Hepatocyte (in vitro differentiated cells): ENCODE measurements around the gene CEP19.

Experiments used
- CTCF ChIP-seq: fragments of 200-600 bp; sonication (generic); IDR thresholded peaks from 2 replicates; pipeline ENCODE4 v1.5.1; 2016; ENCODE audit warnings: antibody characterized with exemption, mild to moderate bottlenecking; ENCODE audit not compliant: poor library complexity
- EZH2 ChIP-seq: fragments of 200-600 bp; sonication (generic); IDR thresholded peaks from 2 replicates; pipeline ENCODE4 v1.6.1; 2016; ENCODE audit warnings: antibody characterized with exemption, mild to moderate bottlenecking, borderline replicate concordance

- TF ChIP-seq CTCF (no peak), EZH2 (no peak)
Observed at GRCh38 chr3:196700801-196701200, 11.2 kb downstream of the CEP19 start.
